Esophagus muscularis mucosa (tissue), 3 donors: ENCODE data around the gene CEP350.

Source experiments
- CTCF ChIP-seq, 3 experiments: fragments of 200-600 bp in 2 of 3; fragments of 450-650 bp in 1 of 3; sonication (generic) in 2 of 3; IDR thresholded peaks; one replicate each; pipeline ENCODE4 v1.5.1; 2017 to 2019; ENCODE audit warnings: antibody characterized with exemption in 3 of 3, mild to moderate bottlenecking in 2 of 3, moderate library complexity in 1 of 3
- POLR2A ChIP-seq: fragments of 450-650 bp; IDR thresholded peaks from one replicate; pipeline ENCODE4 v1.6.1; 2017; ENCODE audit warnings: antibody characterized with exemption, moderate library complexity, mild to moderate bottlenecking, low read depth
- POLR2AphosphoS5 ChIP-seq, 2 donors: sonication (generic); formaldehyde crosslinking; IDR thresholded peaks; one replicate each; pipeline ENCODE4 v1.6.1; 2017; ENCODE audit warnings: antibody characterized with exemption in 2 of 2

GRCh38 chr1:180096584-180097325 lies 142.1 kb downstream of the CEP350 start:
- TF ChIP-seq POLR2AphosphoS5 (IDR thresholded peaks at IDR 0.05) (no peak), CTCF (IDR thresholded peaks at IDR 0.05) (no peak), POLR2A (no peak)
